Choroid plexus epithelial cell (primary cell): ENCODE data around the gene SMC4.

Experiments used
- DNase-seq: peaks from one replicate; pipeline ENCODE4 v3.0.0-alpha.2; 2010; ENCODE audit warnings: low read depth
- H3K4me3 ChIP-seq: 2 replicates; pipeline ENCODE4 v1.5.1; 2011; ENCODE audit warnings: low read depth, mild to moderate bottlenecking, control low read depth, low read length, moderate library complexity
- CTCF ChIP-seq: conservative IDR thresholded peaks from 2 replicates; pipeline ENCODE4 v1.5.1; 2011; ENCODE audit warnings: low read depth, mild to moderate bottlenecking, control low read depth, inconsistent platforms, low read length, moderate library complexity

Gene SMC4

DNA sequence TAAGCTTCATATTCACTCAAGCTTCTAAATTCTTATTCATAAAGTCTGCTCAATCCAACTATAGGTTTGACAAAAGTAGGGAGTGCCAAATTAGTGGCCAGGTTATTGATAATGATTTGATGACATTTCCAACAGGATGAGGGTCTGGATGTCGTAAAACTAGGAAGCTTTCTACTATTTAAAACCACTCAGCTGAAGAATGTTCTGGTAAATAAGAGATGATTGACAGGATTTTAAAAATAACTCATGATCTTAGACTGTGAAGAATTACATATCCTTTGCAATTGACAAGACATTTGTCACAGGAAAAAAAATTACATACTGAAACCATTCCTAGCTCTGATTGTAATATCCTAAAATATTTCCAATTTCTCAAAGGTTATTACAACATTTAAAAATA, 65.5 kb downstream of the SMC4 start:
- DNase-seq: no peak
- no peak for TF ChIP-seq CTCF

DNA sequence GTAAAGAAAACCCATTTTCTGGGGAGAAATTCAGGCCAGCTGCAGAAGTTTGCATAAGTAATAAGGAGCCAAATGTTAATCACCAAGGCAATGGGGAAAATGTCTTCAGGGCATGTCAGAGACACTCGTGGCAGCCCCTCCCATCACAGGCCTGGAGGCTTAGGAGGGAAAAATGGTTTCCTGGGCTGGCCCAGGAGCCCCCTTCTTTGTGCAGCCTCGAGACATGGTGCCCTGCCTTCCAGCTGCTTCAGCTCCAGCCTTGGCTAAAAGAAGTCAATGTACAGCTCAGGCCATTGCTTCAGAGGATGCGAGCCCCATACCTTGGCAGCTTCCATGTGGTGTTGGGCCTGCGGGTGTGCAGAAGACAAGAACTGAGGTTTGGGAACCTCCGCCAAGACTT, 70.7 kb downstream of the SMC4 start:
- H3K4me3 ChIP-seq: no peak overlapping the region
- no peak for TF ChIP-seq CTCF
- DNase-seq: no peak

More for the DNA sequence above, 65.5 kb downstream of the SMC4 start:
- no peak overlapping the region for H3K4me3 ChIP-seq

- DNase-seq: no peak
- H3K4me3 ChIP-seq: no peak overlapping the region
- TF ChIP-seq CTCF: no peak
These were observed 72.4 kb downstream of the SMC4 start for GRCh38 chr3:160471892-160472291.

- H3K4me3 ChIP-seq: no peak overlapping the region
- no peak for DNase-seq
- TF ChIP-seq CTCF: no peak
These were observed 72.9 kb downstream of the SMC4 start for GRCh38 chr3:160472344-160472743.

GRCh38 chr3:160473221-160473620, 73.8 kb downstream of the SMC4 start:
- DNase-seq: peak; percentile 50
- no peak for TF ChIP-seq CTCF
- H3K4me3 ChIP-seq: no peak overlapping the region

DNA sequence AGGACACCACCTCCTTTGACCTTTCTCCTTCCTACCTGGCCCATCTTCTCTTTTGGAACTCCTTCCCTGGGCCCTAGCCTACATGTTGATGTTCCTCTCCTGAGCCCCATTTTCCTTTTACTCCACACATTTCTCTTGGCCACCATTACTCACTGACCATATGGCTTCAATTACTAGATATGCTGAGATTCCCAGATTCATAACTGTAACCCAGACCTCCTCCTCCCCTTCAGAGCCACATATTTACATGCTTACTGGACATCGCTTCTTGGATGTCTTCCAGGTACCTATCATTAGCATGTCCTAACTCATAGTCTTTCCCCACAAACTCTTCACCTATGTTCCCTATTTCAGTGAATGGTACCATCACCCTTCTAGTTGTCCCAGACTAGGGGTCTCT, 74.5 kb downstream of the SMC4 start:
- no peak overlapping the region for H3K4me3 ChIP-seq
- no peak for TF ChIP-seq CTCF
- peak; percentile 96 for DNase-seq

DNA sequence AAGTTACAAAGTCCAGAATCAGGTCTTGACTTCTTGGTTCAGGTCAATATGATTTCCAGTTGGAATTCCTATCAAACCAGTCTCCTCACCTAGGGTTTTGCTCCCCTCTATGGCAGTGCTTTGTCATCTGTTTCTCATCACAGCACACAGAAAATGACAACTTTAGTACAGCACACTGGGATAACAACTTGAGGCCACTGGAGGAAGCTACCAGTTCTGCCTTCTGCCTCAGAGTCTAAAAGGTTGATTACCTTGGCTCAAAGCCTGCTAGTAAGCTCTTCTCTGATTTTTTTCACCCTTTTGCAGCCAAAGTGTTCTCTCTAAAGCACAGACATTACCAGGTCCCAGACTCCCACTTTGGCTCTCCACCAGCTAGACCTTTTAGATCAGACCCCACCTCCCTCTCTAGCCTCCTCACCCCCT, 75.0 kb downstream of the SMC4 start:
- DNase-seq: peak; percentile 84
- H3K4me3 ChIP-seq: no peak overlapping the region
- no peak for TF ChIP-seq CTCF
